HG02759 (cell line): Measurements from ENCODE around the gene BEST1.
"Not testable (repeated sequence)": the region's sequence is repeated elsewhere in the genome, so short reads cannot be mapped to it uniquely, and the experiment has no call there.

Experiments
- ATAC-seq: cut with Tn5 transposase; IDR thresholded peaks from one replicate; pipeline ENCODE4 v1.9.1; 2021; ENCODE audit warnings: mild to moderate bottlenecking, moderate library complexity; ENCODE audit not compliant: unreplicated experiment

BEST1 gene

DNA sequence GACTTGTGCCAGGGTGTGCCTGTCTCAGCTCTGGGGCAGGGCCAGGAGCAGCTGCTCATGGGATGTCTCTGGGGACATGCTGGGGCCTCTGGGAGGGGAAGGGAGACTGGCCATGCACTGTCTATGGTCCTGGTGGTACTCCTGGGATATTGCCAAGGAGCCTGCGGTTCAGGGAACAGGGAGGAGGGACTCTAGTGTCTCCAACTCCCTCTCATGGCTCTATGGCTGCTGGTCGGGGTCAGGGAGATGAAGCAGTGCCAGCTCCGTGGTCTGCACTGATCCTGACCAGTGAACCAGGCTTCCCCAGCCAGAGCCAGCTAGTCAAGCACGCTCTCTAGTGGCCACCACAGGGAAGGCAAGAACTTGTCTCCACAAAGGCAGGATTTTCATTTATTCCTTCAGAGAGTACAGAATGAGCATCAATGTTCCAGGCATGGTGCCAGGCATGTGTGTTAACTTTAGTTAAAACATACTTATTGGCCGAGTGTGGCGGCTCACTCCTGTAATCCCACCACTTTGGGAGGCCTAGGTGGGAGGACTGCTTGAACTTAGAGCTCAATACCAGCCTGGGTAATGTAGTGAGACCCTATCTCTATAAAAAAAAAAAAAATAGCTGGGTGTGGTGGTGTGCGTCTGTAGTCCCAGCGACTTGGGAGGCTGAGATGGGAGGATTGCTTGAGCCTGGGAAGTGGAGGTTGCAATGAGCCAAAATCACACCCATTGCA, 2.5 kb upstream of the BEST1 start:
- ATAC-seq, result no peak

DNA sequence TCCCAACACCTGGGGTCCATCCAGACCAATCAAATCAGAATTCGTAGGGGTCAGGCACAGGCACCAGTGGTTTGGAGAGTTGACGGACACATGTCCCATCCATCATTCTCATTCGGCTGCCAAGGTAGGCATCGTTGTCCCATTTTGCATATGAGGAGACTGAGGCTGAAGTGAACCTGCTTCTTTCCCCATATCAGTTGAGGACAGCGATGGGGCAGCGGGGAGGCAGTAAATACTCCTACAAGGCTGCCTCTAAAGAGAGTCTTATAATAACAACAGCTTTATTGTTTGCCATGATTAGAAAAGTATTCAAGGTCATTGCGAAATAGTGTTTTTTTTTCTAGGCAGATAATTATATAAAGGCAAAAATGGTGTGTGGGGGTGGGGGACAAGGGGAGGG, 1.6 kb upstream of the BEST1 start:
- no peak for ATAC-seq

DNA sequence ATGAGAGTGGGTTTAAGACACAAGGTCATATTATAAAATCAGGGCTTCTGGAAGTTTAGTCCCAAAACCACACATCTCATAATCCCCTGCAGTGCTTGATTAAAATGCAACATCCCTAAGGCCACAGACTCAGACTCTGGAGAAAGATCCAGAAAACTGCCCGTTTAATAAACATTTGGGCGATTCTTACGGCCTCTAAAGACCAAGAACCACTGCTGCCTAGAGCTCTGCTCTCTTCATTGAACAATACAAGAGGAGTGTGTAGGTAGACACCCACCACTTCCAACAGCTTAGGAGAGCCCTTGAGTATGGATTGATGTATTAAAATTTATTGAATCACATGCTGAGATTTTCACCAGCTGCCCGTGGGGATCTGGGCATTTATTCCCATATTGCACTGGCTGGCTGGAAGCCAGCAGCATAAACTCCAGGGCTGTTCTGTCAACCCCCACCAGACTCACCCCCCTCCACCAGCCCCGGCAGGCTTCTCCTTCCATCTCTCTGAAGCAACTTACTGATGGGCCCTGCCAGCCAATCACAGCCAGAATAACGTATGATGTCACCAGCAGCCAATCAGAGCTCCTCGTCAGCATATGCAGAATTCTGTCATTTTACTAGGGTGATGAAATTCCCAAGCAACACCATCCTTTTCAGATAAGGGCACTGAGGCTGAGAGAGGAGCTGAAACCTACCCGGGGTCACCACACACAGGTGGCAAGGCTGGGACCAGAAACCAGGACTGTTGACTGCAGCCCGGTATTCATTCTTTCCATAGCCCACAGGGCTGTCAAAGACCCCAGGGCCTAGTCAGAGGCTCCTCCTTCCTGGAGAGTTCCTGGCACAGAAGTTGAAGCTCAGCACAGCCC, 749 bp upstream of the BEST1 start:
- no peak for ATAC-seq

DNA sequence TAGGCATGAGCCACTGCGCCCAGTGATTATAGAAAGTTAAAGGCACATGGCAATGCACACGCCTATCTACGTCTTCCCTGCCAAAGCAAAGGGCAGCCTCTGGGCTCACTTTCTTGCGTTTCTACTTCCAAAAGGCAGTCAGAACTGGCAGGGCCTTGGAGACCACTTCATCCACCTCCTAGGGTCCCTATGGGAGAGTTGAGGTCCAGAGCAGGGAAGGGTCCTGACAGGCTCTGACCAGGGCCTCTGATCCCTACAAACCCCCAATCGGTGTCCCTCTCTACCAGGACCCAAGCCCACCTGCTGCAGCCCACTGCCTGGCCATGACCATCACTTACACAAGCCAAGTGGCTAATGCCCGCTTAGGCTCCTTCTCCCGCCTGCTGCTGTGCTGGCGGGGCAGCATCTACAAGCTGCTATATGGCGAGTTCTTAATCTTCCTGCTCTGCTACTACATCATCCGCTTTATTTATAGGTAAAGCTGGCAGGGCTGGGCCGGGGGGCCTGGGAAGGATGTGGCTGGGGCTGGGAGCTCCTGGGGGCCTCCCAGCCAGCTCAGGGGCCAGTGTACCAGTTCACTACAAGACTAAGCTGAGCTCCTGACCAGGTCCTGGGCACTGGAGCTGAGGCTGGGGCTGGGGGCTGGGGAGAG, 1.5 kb downstream of the BEST1 start:
- ATAC-seq, result no peak

DNA sequence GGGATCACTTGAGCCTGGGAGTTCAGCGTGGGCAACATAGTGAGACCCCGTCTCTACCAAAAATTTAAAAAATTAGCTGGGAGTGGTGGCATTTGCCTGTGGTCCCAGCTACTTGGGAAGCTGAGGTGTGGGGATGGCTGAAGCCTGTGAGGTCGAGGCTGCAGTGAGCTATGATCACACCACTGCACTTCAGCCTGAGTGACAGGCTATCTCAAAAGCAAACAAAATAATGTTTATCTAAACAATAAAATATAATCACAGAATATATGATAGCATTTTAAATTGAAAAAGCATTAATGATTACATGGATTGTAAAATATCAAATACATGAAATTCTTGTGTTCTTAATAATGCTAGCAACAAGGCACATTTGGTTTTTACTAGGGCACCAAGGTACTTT, 2.7 kb downstream of the BEST1 start:
- no peak for ATAC-seq

DNA sequence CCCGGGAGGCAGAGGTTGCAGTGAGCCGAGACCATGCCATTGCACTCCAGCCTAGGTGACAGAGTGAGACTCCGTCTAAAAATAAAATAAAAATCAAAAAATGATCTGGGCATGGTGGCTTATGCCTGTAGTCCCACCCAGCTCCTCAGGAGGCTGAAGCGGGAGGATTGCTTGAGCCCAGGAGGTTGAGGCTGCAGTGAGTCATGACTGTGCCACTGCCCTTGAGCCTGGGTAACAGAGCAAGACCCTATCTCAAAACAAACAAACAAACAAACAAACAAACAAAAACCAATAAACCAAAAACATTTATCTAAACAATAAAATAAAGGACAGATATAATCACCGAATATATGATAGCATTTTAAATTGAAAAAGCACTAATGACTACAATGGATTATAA, 3.5 kb downstream of the BEST1 start:
- ATAC-seq, result not testable (repeated sequence)

DNA sequence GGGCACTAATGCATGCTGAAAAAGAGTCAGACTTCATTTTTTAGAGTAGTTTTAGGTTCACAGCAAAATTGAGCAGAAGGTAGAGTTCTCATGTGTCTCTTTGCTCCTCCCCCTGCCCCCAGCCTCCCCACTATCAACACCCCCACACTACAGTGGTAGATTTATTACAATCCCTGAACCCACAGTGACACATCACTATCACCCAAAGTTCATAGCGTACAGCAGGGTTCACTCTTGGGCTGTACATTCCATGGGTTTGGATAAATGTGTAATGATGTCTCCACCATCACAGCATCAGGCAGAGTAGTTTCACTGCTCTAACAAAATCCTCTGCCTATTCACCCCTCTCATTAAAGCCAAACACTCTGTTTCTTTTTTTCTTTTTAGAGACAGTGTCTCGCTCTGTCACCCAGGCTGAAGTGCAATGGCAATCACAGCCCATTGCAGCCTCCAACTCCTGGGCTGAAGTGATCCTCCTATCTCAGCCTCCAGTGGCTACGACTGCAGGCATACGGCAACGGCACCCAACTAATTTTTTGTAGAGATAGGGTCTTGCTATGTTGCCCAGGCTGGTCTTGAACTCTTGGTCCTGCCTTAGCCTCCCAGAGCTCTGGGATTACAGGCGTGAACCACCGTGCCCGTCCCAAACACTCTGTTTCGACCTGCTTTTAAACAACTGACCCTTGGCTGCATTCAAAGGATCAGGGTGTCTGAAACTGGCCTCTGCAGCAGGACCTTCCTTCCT, 4.1 kb downstream of the BEST1 start:
- ATAC-seq, result no peak

DNA sequence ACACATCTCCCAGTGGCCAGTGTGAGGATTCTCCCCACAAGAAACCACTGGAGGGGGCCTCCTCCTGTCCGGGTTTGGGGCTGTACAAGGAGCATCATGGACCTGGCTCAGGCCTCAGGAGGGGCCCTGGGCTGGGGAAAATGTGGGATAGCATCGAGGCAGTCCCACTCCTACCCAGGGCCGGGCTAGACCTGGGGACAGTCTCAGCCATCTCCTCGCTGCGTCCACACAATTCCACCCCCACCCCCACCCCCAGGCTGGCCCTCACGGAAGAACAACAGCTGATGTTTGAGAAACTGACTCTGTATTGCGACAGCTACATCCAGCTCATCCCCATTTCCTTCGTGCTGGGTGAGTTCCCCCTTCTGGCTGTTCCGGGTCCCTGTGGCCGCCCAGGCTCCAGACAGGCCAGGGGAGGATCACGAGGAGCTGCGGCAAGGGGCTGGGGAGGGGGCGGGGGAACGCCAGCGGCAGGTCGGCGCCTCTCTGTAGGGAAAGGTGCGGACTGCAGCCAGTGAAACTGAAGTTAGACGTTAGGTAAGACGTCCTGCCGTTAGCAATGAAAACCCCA, 4.8 kb downstream of the BEST1 start:
- no peak for ATAC-seq

DNA sequence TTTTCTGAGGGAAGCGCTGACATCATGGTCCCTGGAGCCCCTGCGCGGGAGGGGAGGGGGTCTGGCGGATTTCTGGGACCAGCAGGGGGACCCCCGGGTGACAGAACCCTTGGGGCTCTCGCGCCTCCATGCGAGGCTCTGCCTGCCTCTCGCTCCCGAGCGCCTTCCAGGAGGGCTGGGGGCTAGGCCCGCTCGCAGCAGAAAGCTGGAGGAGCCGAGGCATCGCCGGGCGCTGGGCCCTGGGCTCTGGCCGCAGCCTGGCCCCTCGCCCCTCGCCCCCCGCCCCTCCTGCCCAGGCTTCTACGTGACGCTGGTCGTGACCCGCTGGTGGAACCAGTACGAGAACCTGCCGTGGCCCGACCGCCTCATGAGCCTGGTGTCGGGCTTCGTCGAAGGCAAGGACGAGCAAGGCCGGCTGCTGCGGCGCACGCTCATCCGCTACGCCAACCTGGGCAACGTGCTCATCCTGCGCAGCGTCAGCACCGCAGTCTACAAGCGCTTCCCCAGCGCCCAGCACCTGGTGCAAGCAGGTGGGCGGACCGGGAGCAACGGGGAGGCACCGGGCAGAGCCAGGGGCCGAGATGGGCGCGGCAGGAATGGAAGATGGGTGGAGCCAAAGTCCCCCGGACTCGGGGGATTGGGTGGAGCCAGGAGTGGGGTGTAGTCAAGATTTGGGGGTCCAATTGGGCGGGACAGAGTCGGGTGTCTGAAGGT, 5.4 kb downstream of the BEST1 start:
- ATAC-seq, result no peak

DNA sequence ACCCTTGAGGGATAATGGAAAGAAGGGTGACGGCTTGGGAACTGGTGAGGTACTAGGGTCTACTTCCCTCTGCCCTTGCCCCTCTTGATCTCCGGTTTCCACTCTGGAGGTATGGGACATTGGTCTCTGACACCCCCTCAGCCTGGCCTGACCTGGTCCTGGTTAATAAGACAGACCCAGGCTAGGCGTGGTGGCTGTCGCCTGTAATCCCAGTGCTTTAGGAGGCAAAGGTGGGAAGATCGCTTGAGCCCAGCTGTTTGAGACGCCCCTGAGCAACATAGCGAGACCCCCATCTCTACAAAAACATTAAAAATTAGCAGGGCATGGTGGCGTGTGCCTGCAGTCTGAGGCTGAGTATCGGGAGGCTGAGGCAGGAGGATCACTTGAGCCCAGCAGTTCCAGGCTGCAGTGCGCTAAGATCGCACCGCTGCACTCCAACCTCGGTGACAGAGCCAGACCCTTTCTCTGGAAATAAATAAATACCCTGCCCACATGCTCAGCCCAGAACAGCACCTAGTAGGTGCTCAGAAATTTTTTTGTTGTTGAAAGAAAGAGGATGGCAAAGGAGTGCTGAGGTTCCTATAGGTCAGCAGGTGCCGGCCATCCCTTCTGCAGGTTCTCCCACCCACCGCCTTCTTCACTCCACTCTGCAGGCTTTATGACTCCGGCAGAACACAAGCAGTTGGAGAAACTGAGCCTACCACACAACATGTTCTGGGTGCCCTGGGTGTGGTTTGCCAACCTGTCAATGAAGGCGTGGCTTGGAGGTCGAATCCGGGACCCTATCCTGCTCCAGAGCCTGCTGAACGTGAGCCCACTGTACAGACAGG, 6.3 kb downstream of the BEST1 start:
- ATAC-seq, result no peak

DNA sequence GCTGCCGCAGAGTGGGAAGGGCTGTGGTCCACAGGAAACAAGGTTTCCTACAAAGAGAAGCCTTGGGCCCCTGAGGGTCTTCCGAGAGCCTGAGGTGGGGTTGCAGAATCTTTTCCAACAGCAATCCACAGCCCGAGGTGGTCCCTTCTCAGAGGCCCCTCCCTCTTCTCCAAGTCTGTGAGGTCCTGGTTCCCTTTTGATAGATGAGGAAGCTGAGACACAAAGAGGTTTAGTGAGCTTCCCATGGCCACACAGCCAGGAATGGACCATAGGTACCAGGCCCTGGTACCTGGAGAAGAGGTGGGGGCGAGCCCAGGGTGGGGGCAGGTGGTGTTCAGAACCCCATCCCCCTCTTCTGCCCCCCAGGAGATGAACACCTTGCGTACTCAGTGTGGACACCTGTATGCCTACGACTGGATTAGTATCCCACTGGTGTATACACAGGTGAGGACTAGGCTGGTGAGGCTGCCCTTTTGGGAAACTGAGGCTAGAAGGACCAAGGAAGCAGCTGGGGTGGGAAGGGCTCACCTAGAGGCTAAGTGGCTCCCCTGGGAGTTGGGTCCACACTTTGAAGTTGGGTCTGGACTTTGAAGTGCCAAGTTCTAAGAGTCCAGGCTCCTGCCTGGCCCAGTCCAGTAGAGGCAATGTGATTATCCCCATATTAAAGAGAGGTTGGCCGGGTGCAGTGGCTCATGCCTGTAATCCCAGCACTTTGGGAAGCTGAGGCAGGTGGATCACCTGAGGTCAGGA, 7.0 kb downstream of the BEST1 start:
- no peak for ATAC-seq

DNA sequence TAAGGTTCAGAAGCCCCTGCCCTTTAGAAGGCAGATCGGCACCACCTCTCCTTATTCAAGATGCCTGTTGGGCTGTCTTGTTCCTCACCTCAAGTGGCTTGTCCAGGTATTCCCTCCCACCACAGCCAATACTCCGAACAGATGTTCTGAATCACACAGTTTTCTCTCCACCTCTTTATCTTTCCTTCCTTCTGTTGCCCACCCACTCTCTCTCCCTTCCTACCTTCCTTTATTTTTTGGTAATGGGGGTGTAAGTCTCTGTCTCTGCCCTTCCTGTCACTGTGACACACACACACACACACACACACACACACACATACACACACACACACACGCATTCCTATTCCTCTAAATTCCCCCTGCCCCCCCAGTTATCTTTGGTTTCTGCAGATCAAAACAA, 8.4 kb downstream of the BEST1 start:
- no peak for ATAC-seq

DNA sequence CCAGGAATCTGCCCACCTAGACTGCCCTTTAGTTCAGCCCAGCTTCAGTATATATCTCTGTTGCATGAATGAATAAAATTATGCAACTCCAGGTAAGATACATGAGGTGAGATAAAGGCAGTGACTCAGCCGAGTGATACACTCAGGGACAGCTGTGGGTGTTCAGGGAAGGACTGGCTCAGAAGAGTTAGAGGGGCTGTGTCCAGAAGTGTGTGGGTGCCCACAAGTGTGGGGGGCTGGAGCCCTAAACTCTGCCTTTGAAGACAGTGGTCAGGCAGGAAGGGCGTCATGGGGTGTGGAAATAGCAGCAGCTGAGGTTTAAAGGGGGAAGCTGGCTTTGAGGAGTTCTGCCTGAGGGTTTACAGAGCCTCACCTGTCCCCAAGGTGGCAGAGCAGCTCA, 9.0 kb downstream of the BEST1 start:
- no peak for ATAC-seq

DNA sequence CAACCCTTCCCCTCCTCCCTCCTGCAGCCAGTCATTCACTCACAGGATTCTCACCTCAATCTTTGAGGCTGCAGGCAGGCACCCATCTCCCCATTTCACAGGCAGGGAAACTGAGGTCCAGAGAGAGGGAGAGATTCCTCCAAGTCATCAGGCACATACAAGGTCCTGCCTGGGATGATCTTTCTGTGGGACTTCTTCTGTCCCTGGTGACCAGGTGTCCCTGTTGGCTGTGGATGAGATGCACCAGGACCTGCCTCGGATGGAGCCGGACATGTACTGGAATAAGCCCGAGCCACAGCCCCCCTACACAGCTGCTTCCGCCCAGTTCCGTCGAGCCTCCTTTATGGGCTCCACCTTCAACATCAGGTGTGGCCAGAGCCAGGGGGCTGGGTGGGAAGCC, 9.5 kb downstream of the BEST1 start:
- ATAC-seq, result no peak

DNA sequence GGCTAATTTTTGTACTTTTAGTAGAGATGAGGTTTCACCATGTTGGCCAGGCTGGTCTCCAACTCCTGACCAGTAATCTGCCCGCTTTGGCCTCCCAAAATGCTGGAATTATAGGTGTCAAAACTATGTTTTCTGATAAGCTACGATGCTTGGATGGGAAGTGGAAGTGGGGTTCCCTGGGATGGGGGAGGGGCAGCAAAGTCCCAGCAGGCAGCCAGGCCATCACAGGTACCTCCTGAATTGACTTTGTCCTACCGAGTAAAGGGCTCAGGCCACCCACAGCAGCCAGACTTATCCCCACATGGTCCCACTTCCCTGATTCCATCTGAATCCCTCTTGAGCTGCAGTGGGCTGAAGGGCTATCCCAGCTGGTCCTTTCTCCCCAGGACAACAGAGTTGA, 10.4 kb downstream of the BEST1 start:
- no peak for ATAC-seq

DNA sequence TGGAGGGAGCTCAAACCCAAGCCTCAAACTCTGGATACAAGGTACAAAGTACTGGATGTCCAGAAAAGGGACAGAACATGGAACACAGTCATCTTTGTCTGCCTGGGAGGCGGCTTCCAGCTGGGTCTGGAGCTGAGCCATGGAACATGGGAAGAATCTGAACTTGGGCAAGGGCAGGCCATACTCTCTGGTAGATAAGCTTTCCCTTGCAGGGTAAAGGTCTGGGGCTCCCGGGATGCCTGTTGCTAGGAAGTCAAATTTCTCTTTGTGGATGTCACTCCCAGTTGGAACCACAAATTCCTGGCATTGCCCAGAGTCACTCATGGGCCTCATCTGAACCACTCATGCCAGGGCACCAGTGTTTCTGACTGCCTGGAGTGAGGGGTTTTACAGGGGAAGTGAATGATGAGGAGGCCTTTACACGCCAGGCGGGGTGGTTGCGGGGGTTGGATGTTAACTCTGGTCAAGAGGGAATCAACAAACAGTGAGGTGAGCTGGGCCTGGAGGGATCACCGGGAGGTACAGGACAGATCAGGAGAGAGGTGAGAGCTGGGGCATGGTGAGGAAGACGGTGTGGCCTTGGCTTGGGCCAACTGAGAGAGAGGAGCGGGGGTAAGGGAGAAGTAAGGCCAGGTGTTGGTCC, 11.5 kb downstream of the BEST1 start:
- no peak for ATAC-seq

DNA sequence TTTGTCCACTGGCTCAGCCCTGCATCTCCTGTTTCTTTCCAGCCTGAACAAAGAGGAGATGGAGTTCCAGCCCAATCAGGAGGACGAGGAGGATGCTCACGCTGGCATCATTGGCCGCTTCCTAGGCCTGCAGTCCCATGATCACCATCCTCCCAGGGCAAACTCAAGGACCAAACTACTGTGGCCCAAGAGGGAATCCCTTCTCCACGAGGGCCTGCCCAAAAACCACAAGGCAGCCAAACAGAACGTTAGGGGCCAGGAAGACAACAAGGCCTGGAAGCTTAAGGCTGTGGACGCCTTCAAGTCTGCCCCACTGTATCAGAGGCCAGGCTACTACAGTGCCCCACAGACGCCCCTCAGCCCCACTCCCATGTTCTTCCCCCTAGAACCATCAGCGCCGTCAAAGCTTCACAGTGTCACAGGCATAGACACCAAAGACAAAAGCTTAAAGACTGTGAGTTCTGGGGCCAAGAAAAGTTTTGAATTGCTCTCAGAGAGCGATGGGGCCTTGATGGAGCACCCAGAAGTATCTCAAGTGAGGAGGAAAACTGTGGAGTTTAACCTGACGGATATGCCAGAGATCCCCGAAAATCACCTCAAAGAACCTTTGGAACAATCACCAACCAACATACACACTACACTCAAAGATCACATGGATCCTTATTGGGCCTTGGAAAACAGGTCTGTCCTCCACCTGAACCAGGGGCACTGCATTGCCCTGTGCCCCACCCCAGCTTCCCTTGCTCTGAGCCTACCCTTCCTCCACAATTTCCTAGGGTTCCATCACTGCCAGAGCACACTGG, 12.3 kb downstream of the BEST1 start:
- ATAC-seq, result no peak

DNA sequence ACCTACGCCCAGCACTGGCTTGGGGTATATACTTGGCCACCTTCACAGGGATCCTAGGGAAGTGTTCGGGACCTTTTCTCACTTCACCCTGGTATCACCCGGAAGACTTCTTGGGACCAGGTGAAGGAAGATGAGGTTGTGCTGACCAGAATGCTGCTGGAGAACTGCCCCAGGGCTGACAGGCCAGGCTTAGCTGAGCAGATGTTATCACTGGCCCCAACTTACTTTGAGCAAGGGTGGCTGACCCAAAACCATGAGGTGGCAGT, 12.8 kb downstream of the BEST1 start:
- ATAC-seq, result no peak
